Suprapubic skin (tissue), 4 donors: ENCODE data around the gene DNAJC9.

ENCODE experiments used
- CTCF ChIP-seq, 2 donors: fragments of 200-600 bp in 1 of 2; fragments of 450-650 bp in 1 of 2; sonication (generic) in 1 of 2; IDR thresholded peaks; one replicate each; pipeline ENCODE4 v1.5.1; 2016 to 2019; ENCODE audit warnings: antibody characterized with exemption in 2 of 2, mild to moderate bottlenecking in 1 of 2, moderate library complexity in 1 of 2
- POLR2A ChIP-seq, 2 donors: fragments of 450-650 bp; IDR thresholded peaks; one replicate each; pipeline ENCODE4 v1.6.1; 2017; ENCODE audit warnings: antibody characterized with exemption in 2 of 2, mild to moderate bottlenecking in 2 of 2, moderate library complexity in 2 of 2
- POLR2AphosphoS5 ChIP-seq, 3 donors: sonication (generic); formaldehyde crosslinking; IDR thresholded peaks; one replicate each; pipeline ENCODE4 v1.6.1; 2017; ENCODE audit warnings: antibody characterized with exemption in 3 of 3

- TF ChIP-seq POLR2AphosphoS5 (IDR thresholded peaks at IDR 0.05) = no peak
- TF ChIP-seq CTCF (IDR thresholded peaks at IDR 0.05) = no peak
- no peak for TF ChIP-seq POLR2A (IDR thresholded peaks at IDR 0.05)
Measured at GRCh38 chr10:73220989-73221388, 26.1 kb downstream of the DNAJC9 start.
